HL-60/S4 (cell line): ENCODE data around the gene SF3B2.

Source experiments
- in situ Hi-C: fragments of 300-500 bp; cut with MboI; formaldehyde crosslinking; loops from 2 replicates; pipeline ENCODE4 v1.14.3; 2022; ENCODE audit warnings: low sequenced_read_pairs

The SF3B2 gene

DNA sequence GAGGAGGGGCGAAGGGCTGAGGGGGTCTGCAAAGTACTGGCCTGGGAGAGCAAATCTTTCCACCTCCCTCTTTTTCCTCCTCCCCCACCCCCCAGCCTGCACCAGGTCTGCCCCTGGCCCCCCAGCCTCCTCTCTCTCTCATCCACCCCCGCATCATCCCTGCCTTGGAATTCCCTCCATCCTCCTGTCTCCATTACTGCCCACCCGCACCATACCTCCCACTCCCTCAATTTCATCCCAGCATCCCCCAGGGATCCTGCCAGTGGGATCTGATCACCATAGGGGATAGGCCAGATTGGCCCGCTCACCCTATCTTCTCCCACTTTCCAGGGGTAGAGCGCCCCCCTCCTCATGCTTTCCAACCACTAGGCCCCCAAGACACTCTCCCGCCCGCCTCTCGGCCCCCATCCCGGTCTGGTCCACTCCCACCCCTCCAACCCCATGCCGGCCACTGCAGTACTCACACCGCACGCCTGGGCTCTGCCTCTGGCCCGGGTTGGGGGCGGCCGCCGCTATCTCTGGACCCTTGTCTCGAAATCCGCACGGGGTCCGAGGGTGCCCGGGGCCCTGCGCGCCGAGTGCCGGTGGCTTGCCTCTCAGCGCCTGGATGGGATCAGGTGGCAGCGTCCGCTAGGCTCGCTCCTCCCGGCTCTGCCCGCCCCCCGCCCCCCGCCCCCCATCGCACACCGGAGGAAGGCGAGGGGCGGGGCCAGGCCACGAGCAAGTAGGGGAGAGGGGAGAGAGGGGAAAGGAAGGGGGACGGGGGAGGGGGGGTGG lies 3.4 kb upstream of the SF3B2 start, which contains the start of gene GAL3ST3:
TSS of gene GAL3ST3 (minus strand) at position 615 of the 777 bp plus-strand sequence. CDS start 3,746 bp downstream, outside the sequence.
- in situ Hi-C loops = no loop called here

DNA sequence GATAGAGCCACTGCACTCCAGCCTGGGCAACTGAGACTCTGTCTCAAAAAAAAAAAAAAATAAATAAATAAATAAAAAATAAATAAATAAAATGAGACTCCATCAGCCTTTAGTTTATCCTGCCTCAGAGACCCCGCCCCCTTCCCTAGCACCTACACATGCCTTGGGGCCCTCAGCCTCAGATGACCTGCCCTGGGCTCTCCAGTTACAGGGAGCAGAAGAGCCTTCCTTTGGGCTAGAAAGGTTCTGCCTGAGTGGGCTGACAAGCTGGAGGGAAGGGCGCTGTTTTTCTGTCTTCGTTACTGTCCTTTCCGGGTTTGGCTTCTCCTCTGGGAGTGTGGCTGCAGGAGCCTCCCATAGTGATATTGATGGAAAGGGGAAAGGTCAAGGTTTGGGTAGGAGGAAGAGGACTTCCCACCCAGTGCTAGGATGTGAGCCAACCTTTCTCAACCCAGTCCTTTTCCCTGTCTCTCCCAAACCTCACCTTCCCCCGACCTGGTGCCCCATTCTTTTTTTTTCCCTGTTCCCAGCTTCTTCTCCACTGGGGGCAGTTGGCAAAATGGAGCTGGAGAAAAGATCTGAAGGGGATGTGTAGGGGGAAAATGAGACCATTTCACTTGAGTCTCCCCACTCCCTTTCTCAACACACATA lies 1.5 kb upstream of the SF3B2 start:
- in situ Hi-C loops = no loop called here

DNA sequence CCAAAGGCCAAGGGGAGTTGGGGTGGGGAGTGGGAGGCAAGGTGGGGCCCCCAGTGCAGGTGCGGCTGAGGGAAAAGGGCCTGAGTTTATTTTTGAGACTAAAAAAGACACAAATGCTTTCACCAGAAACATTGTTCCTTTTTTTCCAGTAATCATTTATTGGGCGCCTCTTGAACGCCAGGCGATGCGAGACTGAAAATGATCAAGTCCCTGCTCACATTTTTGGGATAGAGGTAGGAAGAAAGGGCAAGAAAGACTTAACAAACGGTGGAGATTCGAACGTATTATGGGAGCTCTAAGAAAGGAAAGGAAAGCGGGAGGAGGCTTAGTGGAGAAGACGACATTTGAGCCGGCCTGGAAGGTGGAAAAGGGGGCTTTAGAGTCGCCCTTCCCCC lies 796 bp upstream of the SF3B2 start:
- in situ Hi-C loops = no loop called here

DNA sequence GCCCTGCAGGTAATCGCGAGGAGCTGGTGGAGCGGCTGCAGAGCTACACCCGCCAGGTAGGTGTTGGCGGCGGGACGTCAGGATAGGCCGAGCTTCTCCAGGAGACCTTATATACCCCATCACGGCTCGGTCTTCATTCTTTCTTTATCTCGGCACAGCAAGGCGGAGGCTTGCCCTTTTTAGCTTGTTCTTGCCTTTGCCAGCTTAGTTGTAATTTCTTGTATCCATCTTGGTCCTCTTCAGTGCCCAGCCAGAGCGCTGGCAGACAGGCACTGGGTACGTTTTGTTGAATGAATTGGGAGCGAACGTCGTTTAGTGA lies 459 bp downstream of the SF3B2 start:
- in situ Hi-C loops = no loop called here

DNA sequence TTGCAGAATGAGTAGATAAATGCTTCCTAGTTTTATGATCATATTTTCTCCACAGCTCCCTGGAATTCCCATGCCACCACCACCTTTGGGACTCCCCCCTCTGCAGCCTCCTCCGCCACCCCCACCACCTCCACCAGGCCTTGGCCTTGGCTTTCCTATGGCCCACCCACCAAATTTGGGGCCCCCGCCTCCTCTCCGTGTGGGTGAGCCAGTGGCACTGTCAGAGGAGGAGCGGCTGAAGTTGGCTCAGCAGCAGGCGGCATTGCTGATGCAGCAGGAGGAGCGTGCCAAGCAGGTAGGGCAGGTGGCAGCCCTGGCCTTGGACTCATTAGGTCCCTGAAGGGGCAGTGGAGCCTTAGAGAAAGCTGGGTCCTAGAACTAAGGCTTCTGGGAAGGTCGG lies 2.9 kb downstream of the SF3B2 start:
- in situ Hi-C loops = no loop called here

DNA sequence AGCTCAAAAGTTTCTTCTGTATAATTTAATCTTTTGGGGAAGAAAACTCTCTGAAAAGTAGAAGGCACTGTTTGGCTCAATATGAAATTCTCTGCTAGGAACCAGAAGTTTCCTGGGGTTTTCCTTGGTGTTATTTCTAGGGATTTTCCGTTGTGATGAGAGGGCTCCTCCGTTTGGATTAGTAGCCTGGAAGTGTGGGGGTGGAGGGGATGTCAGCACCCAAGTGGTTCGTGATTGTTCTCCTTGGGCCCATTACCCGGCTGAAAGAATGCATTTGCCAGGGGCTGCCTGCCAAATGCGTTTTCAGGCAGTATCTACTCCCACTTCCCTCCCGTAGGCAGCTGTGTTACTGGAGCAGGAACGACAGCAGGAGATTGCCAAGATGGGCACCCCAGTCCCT lies 4.3 kb downstream of the SF3B2 start:
- in situ Hi-C loops = no loop called here

DNA sequence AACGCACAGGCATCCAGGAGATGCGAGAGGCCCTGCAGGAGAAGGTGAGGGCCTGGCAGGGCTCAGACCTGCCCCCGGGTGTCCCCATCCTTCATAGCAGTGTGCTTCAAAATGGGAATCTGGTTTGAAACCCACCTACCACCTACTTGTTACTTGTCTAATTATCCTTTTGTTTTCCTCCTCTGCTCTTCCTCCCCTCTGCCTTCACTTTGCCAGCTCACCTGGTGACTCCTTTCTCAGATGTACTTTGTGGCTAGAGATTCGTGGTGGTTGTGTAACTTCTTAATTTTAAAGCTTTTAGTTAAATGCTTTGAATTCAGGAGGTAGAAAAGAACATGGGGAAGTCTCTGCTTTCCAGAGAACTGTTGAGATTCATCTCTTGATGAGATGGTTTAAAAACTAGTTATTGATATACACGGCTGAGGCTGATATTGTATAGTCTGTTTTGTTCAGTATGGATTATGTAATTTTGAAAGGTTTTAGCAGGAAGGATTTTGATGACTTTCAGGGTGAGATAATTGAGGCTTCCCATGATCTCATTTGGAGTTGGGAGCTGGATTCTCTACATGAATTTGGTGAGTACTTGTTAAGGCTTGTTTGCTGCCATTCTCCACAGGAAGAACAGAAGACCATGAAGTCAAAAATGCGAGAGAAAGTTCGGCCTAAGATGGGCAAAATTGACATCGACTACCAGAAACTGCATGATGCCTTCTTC lies 8.0 kb downstream of the SF3B2 start:
- in situ Hi-C loops = no loop called here

DNA sequence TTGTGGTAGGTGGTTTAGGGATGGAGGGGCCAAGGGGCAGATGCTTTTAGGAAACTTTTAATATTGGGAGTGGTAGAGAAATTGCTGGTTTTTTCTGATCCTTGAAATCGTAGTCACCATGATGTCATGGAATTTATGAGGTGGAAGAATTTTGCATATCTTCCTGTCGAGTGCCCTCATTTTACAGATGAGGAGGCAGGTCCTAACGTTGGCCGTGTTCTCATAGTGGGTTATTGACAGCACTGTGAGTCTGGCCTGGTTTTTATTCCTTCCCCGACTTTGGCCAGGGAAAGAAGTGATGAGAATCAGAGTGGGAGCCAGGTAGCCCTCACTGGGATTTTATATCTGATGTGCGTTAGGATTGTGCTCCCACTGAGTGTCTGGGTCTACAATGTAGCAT lies 9.1 kb downstream of the SF3B2 start:
- in situ Hi-C loops = no loop called here

DNA sequence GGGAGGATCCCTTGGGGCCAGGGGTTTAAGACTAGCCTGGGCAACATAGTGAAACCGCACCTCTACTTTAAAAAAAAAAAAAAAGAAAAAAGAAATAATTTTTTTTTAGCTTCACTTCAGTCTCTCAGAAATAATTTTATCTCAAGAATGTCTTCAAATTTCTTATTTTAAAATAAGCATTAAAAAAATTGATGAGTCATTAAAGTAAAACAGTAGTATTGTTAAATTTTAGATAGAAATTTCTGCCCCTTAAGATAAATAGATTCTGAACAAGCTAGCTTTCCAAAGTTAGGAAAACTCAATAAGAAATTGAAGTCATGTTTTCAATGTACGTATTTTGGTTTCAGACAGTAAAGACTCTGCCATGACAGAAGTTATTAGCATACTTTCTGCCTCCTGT lies 10.2 kb downstream of the SF3B2 start:
- in situ Hi-C loops = no loop called here

DNA sequence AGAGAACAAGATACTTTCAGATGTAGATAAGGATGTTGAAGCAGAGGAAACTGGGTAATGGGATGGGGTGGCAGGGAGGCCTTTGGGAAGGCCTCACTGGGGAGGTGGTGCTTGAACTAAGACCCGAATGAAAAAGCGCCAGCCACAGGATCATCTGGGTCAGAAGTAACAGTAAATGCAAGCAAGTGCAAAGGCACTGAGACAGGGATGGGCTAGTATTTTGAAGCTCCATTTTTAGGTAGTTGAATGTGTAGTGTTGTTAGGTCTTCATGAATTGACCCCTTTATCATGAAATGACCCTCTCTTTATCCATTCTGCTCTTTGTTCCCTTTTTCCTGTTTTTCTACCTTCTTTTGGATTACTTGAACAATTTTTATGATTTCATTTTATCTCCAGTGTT lies 11.7 kb downstream of the SF3B2 start:
- in situ Hi-C loops = no loop called here

DNA sequence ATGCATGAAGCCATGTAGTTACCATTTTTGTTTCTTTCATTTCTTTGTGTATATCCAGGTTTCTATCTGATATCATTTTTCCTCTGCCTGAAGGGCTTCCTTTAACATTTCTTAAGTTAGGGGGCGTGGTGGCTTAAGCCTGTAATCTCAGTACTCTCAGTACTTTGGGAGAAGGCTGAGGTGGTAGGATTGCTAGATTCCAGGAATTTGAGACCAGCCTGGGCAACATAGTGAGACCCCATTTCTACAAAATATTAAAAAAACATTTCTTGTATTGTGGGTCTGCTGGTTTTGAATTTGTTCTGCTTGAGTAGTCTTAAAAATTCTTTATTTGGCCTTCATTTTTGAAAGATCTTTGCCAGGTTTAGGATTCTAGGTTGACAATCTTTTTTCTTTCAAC lies 12.4 kb downstream of the SF3B2 start:
- in situ Hi-C loops = no loop called here

DNA sequence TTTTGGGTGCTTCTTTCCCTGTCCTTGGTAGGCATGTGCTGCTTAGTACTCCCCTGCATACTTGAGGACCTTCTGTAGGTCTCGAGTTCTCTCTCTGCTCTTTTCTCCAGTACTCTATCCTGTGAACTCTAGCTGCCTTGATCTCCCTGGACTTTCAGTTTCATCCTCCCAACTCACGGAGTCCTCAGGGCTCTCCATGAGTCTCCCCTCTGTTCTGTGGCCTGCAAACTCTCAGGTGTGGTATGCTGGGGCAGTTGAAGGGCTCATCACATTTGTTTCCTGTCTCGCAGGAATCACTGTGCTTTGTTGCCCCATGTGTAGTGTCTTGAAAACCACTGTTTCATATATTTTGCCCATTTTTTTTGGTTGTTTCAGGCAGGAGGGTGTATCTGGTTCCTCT lies 14.6 kb downstream of the SF3B2 start:
- in situ Hi-C loops = no loop called here

DNA sequence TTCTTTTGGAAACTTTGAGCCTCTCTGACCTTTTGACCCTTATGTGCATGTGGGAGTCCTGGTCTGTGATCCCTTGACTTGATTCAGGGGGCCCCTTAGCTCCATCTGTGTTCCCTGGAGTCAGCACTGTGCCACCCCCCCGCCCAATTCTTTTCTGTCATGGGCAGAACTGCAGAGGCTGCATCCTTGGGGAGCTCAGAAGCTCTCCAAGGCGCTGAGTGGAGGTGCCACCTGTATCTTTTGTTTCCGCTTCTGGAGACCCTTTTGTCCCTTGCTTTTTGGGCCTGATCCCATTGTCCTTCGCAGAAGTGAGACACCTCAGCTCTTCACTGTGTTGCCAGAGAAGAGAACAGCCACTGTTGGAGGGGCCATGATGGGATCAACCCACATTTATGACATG lies 15.5 kb downstream of the SF3B2 start:
- in situ Hi-C loops = no loop called here

DNA sequence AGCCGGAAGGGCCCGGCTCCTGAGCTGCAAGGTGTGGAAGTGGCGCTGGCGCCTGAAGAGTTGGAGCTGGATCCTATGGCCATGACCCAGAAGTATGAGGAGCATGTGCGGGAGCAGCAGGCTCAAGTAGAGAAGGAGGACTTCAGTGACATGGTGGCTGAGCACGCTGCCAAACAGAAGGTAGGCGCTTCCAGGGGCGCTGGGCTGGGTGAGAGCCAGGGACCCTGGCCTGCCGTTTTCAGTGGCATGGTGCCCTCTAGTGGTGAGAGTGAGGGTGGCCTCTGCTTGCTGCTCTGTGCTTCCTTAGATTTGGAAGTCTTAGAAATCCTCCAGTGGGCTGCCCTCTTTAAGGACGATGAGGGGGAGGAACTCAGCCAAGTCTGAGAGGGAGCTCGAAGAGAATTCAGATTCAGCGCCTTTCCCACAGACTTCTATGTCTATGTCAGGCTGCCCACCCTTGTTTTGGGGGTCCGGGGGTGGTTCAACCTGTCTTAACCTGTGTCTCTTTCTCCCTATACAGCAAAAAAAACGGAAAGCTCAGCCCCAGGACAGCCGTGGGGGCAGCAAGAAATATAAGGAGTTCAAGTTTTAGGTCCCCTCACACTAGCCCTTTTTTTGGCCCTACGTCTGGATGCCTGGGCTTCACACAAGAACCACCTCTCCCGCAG lies 16.1 kb downstream of the SF3B2 start:
- in situ Hi-C loops = no loop called here

DNA sequence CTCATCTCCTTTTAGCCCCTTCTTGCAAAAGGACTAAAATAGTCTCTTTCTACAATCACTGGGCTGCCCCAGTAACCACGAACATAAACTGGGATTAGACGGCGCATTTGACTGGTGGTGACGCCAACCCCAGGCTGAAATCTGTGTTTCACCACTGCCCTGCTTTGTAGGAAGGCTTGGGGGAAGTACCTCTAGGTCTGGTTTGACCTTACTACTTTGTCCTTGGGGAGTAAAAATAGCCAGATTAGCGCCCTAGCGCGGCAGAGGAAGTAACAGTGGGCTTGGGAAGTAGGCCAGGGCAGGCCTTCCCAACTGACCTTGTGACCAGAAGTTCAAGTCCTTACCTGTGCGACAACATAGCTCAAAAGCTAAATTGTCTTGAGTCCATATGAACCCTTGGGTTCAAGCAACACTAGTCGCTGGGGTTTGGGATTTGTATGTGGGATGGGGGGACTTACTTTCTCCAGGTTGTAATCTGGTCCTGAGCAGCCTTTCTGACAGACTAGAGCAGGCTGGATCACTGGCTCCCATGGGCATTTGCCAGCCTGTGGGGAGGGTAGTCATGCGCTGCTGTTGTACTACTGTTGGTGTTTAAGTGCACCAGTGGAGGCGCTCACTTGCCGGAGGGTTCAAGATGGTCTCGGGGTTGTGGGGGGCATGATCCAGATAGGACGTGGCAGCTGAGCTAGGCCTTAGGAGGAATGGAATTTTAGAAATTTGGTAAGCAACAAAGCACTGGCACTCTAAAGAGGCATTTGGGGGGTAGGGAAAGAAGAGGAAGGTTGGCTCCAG lies 17.0 kb downstream of the SF3B2 start:
- in situ Hi-C loops = no loop called here

DNA sequence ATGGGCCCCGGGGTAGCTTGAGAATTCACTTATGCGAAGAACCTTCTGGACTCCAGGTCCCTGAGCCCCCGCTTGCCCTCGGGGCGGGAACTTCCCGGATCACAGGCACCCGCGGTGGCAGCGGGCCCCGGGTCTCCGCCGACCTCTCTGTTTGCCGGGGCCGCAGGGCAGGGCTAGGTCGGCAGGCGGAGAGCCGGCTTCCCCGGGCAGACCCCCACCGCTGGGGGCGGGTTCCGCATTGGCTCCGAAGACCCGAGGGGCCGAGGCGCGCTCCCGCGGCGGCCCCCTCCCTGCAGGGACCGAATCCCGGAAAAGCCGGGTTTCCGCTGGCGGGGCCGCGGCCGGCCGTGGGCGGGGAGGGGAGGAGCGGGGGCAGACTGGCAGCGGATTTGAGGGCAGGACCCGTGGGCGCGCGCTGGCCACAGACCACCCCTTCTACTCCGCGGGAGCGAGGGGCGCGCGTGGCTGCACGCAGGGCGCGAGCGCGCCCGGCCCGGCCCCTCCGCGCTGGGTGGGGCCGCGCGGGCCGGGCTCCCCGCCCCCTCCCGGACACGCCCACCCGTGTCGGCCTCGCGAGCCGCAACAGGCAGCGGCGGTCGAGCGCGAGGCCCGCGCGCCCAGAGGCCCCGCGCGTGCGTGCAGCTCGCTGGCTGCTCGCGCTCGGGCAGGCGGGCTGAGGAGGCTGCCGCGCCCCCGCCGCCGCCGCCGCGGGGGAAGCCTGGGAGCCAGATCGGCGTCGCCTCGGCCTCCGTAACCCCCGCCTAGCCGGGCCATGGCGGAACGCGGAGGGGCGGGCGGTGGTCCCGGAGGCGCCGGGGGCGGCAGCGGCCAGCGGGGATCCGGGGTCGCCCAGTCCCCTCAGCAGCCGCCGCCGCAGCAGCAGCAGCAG lies 17.8 kb downstream of the SF3B2 start, which contains the start of gene PACS1:
TSS of gene PACS1 (plus strand) at position 558 of the 889 bp plus-strand sequence. CDS start at position 773, 215 bp downstream.
- in situ Hi-C loops = no loop called here

DNA sequence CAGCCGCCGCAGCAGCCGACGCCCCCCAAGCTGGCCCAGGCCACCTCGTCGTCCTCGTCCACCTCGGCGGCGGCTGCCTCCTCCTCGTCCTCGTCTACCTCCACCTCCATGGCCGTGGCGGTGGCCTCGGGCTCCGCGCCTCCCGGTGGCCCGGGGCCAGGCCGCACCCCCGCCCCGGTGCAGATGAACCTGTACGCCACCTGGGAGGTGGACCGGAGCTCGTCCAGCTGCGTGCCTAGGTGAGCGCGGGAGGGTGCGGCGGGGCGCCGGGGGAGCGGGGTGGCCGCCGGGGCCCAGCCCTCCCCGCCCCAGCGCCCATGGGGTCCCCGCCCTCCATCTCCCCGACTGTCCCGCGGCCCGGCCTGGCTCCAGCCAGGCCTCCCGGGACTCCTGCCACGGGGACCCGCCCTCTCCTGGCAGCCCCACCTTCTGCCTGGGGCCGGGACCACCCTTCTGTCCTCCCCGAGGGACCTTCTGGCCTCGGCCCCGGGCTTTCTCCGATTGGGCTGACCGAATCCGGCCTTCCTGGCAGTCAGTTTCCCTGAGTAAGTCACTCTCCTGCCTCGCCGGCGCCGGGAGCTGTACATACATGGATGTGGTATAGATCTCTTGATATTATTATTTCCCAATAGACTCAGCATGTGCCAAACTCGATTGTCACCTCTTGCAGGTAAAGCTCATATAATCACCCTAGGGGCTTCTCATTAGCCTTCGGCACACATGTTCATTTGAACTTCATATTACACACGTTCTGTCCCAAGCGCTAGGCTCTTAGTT lies 18.6 kb downstream of the SF3B2 start:
- in situ Hi-C loops = no loop called here

DNA sequence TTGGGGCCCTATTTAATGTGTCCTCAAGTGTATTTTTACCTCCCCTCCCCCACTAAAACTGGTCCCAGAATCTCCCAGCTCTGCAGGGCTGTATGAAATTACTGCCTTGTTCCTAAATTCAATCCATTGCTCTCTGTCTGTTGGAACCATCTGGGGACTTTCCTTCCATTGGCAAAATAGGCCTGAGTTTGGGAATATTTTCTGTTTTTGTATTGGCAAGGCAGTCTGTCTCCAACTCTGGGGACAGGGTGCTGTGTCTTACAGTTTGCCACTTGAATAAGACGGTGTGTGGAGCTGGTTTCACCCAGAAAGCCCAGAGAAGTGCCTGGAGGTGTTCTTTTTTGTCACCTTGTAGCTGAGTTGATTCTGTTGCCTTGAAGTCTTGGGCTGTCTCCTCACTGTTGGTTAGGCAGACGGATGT lies 19.2 kb downstream of the SF3B2 start:
- in situ Hi-C loops = no loop called here

DNA sequence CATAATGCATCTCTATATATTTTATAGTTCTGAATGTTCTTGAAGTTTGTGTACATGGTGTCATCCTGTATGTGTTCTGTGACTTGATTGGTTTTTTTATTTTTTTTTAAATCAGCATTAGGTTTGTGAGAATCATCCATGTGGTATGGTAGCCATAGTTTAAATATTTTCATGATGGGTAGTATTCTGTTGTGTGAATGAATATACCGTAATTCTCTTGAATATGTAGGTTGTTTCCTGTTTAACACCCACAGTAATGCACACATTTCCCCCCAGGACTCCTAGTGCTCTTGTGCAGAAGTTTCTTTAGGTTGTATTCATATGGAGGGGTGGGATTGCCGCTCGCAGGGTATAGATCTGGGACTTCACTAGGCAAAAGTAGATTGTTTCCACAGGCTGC lies 19.9 kb downstream of the SF3B2 start:
- in situ Hi-C loops = no loop called here
